ENCODE measurements around the gene HMGN3. TPM values are rescaled to one million over a fixed set of nuclear protein-coding genes. Genes with fewer than 3 reads are reported as not detected.

The HMGN3 gene
- total RNA-seq, 1 donor from 2014 or later: 150 TPM

GRCh38 chr6:79212859-79213258 lies 21.6 kb downstream of the HMGN3 start:
- Mint-ChIP-seq H3K27me3 (no peaks in the 10 kb centered on the region), H3K36me3 (ENCODE audit: insufficient read depth) (peaks cover 16% of the 10 kb centered on the region), H3K4me1 (ENCODE audit: low read depth) (peaks cover 29% of the 10 kb centered on the region), H3K27ac (no peak overlapping the region), H3K9me3 (ENCODE audit: low read depth) (no peaks in the 10 kb centered on the region), H3K4me3 (ENCODE audit: low read depth) (no peak overlapping the region)
- no peak for TF ChIP-seq CTCF (IDR thresholded peaks at IDR 0.05; ENCODE audit: unreplicated experiment)
- DNase-seq (ENCODE audit: low spot score, unreplicated experiment): no peak

GRCh38 chr6:79208816-79209215 lies 25.7 kb downstream of the HMGN3 start:
- Mint-ChIP-seq H3K27me3 (no peaks in the 10 kb centered on the region), H3K4me3 (ENCODE audit: low read depth) (no peak overlapping the region), H3K27ac (no peak overlapping the region), H3K4me1 (ENCODE audit: low read depth) (peaks cover 9% of the 10 kb centered on the region), H3K9me3 (ENCODE audit: low read depth) (no peaks in the 10 kb centered on the region), H3K36me3 (ENCODE audit: insufficient read depth) (peaks cover 41% of the 10 kb centered on the region)
- no peak for DNase-seq (ENCODE audit: low spot score, unreplicated experiment)
- TF ChIP-seq CTCF (IDR thresholded peaks at IDR 0.05; ENCODE audit: unreplicated experiment): no peak

GRCh38 chr6:79203753-79204253 lies 30.7 kb downstream of the HMGN3 start:
- no peak for TF ChIP-seq CTCF (IDR thresholded peaks at IDR 0.05; ENCODE audit: unreplicated experiment)
- Mint-ChIP-seq H3K27me3 (no peaks in the 10 kb centered on the region), H3K27ac (no peak overlapping the region), H3K9me3 (ENCODE audit: low read depth) (no peaks in the 10 kb centered on the region), H3K36me3 (ENCODE audit: insufficient read depth) (peaks cover 36% of the 10 kb centered on the region), H3K4me1 (ENCODE audit: low read depth) (peaks cover 3% of the 10 kb centered on the region), H3K4me3 (ENCODE audit: low read depth) (no peak overlapping the region)
- DNase-seq (ENCODE audit: low spot score, unreplicated experiment): no peak

GRCh38 chr6:79202556-79202955 lies 31.9 kb downstream of the HMGN3 start:
- Mint-ChIP-seq H3K27ac (peak overlapping the region; percentile 3), H3K36me3 (ENCODE audit: insufficient read depth) (peaks cover 33% of the 10 kb centered on the region), H3K4me1 (ENCODE audit: low read depth) (peaks cover 3% of the 10 kb centered on the region)

GRCh38 chr6:79201983-79202382 lies 32.5 kb downstream of the HMGN3 start:
- Mint-ChIP-seq H3K27ac (no peak overlapping the region), H3K36me3 (ENCODE audit: insufficient read depth) (peaks cover 29% of the 10 kb centered on the region), H3K27me3 (no peaks in the 10 kb centered on the region), H3K4me3 (ENCODE audit: low read depth) (no peak overlapping the region), H3K9me3 (ENCODE audit: low read depth) (no peaks in the 10 kb centered on the region), H3K4me1 (ENCODE audit: low read depth) (peaks cover 3% of the 10 kb centered on the region)
- DNase-seq (ENCODE audit: low spot score, unreplicated experiment): no peak
- no peak for TF ChIP-seq CTCF (IDR thresholded peaks at IDR 0.05; ENCODE audit: unreplicated experiment)

More at GRCh38 chr6:79202556-79202955, 31.9 kb downstream of the HMGN3 start:
- no peaks in the 10 kb centered on the region for H3K27me3 Mint-ChIP-seq
- DNase-seq (ENCODE audit: low spot score, unreplicated experiment): no peak
- TF ChIP-seq CTCF (IDR thresholded peaks at IDR 0.05; ENCODE audit: unreplicated experiment): no peak
- no peak overlapping the region for H3K4me3 Mint-ChIP-seq (ENCODE audit: low read depth)
- no peaks in the 10 kb centered on the region for H3K9me3 Mint-ChIP-seq (ENCODE audit: low read depth)

All from progenitor cell of endocrine pancreas (in vitro differentiated cells).